K562 (cell line): Measurements from ENCODE around the gene WNK1. TPM values are rescaled to one million over a fixed set of nuclear protein-coding genes. Genes with fewer than 3 reads are reported as not detected.

Experiments
- ATAC-seq: fragments of 200-7000 bp; cut with Tn5 transposase; 3 replicates; pipeline ENCODE4 v1.9.1; 2020; ENCODE audit warnings: moderate library complexity
- BruUV-seq: library from RNA; stranded (reverse); fragments of 400-500 nt; replicated peaks from 2 replicates; lab custom pipeline; 2021; lab: Mats Ljungman, UMichigan
- CTCF ChIA-PET: fragments of 300-600 bp; formaldehyde crosslinking; extraction: SDS; loops from one replicate; lab custom pipeline; 2021; ENCODE audit warnings: low intra/inter-chr PET ratio; lab: Yijun Ruan, JAX
- POLR2A ChIA-PET: fragments of 300-600, 350-650 bp; sonication (Branson Sonifier 250); formaldehyde crosslinking; extraction: SDS; loops from one replicate; lab custom pipeline; 2021; ENCODE audit warnings: antibody characterized with exemption, inconsistent platforms; lab: Yijun Ruan, JAX
- DNase-seq, 4 experiments: peaks; one replicate each; pipeline versions ENCODE4 v3.0.0 to v3.0.0-alpha.2; 2011 to 2018; ENCODE audit warnings: low spot score in 3 of 4, mixed read lengths in 3 of 4; ENCODE audit errors: extremely low read depth in 1 of 4
- FAIRE-seq: peaks from 2 replicates; lab custom pipeline; 2011; peaks lifted over from hg19 to GRCh38; lab: Jason Lieb, UNC
- H2AFZ ChIP-seq: 2 replicates; pipeline ENCODE4 v1.6.0; 2011; ENCODE audit warnings: low read depth, low read length, control low read depth, inconsistent platforms
- H3K27ac ChIP-seq: fragments of 200-600 bp; 3 replicates; pipeline ENCODE4 v1.8.0; 2011; ENCODE audit warnings: low read depth, mild to moderate bottlenecking, control low read depth, inconsistent platforms, low read length, moderate library complexity, mixed read lengths; ENCODE audit errors: extremely low read depth
- H3K27me3 ChIP-seq, 2 experiments: fragments of 300-600 bp in 1 of 2; 2 replicates in 1 of 2; 3 replicates in 1 of 2; pipeline versions ENCODE4 v1.6.0 to v1.8.0; 2011; ENCODE audit warnings: inconsistent platforms in 2 of 2, low read length in 2 of 2, mild to moderate bottlenecking in 1 of 2, mixed read lengths in 1 of 2, moderate library complexity in 1 of 2; ENCODE audit not compliant: control insufficient read depth in 2 of 2, insufficient read depth in 2 of 2
- H3K36me3 ChIP-seq: fragments of 300-600 bp; 3 replicates; pipeline ENCODE4 v1.8.0; 2011; ENCODE audit warnings: mild to moderate bottlenecking, low read length, inconsistent platforms; ENCODE audit not compliant: control insufficient read depth, insufficient read depth
- H3K4me1 ChIP-seq, 2 experiments: fragments of 200-600 bp in 1 of 2; replicated peaks in 1 of 2; 2 replicates in 1 of 2; 3 replicates in 1 of 2; pipeline versions ENCODE4 v1.5.1 to v1.8.0; 2011; ENCODE audit warnings: inconsistent platforms in 2 of 2, low read length in 2 of 2, mild to moderate bottlenecking in 1 of 2, mixed read lengths in 1 of 2, moderate library complexity in 1 of 2; ENCODE audit not compliant: control insufficient read depth in 2 of 2, insufficient read depth in 2 of 2
- H3K4me2 ChIP-seq: 2 replicates; pipeline ENCODE4 v1.6.1; 2011; ENCODE audit warnings: low read length, control low read depth, inconsistent platforms, mixed read lengths; ENCODE audit not compliant: insufficient read depth
- H3K4me3 ChIP-seq: fragments of 200-600 bp; sonication (generic), shearing (Covaris generic); 2 replicates; pipeline ENCODE4 v1.5.1; 2016; ENCODE audit warnings: control low read depth, inconsistent platforms
- H3K79me2 ChIP-seq: fragments of 200-600 bp; 3 replicates; pipeline ENCODE4 v1.8.0; 2011; ENCODE audit warnings: low read length, inconsistent platforms; ENCODE audit not compliant: control insufficient read depth, insufficient read depth
- H3K9ac ChIP-seq, 2 experiments: 2 replicates each; pipeline versions ENCODE4 v1.6.0 to v1.6.1; 2011; ENCODE audit warnings: low read depth in 2 of 2, low read length in 2 of 2, control low read depth in 1 of 2, inconsistent platforms in 1 of 2, mild to moderate bottlenecking in 1 of 2, mixed read lengths in 1 of 2; ENCODE audit not compliant: insufficient read depth in 1 of 2
- H3K9me1 ChIP-seq: one replicate; pipeline ENCODE4 v1.6.0; 2011; ENCODE audit warnings: inconsistent platforms, mild to moderate bottlenecking, low read length, moderate library complexity; ENCODE audit not compliant: control insufficient read depth, insufficient read depth
- H3K9me3 ChIP-seq: replicated peaks from 2 replicates; pipeline ENCODE4 v1.5.1; 2011; ENCODE audit warnings: low read depth, low read length, inconsistent platforms; ENCODE audit not compliant: control insufficient read depth, insufficient read depth
- H4K20me1 ChIP-seq: replicated peaks from 2 replicates; pipeline ENCODE4 v1.6.1; 2011; ENCODE audit warnings: low read length, inconsistent platforms, mixed read lengths; ENCODE audit not compliant: control insufficient read depth, insufficient read depth
- FOSL1 ChIP-seq: fragments of 200-800 bp; sonication (Bioruptor generic); conservative IDR thresholded peaks from 2 replicates; pipeline ENCODE4 v1.6.1; 2016; ENCODE audit warnings: missing genetic modification characterization, missing compliant biosample characterization
- JUN ChIP-seq, 2 experiments: sonication (generic) in 1 of 2; formaldehyde crosslinking in 1 of 2; IDR thresholded peaks; 2 replicates each; pipeline versions ENCODE4 v1.6.1 to v1.8.0; 2012 to 2022; ENCODE audit warnings: borderline replicate concordance in 2 of 2, mild to moderate bottlenecking in 2 of 2, improper control_type of control experiment in 1 of 2, low read depth in 1 of 2, low read length in 1 of 2, missing genetic modification reagents in 1 of 2
- JUND ChIP-seq, 2 experiments: IDR thresholded peaks; 2 replicates in 1 of 2; 3 replicates in 1 of 2; pipeline ENCODE4 v1.6.1; 2011; ENCODE audit warnings: borderline replicate concordance in 2 of 2, low read depth in 2 of 2, low read length in 2 of 2, improper control_type of control experiment in 1 of 2, missing biosample characterization in 1 of 2, missing genetic modification characterization in 1 of 2, missing genetic modification reagents in 1 of 2
- KHSRP ChIP-seq: fragments of 450-650 bp; IDR thresholded peaks from 2 replicates; pipeline ENCODE4 v1.6.1; 2017
- KLF1 ChIP-seq: fragments of 450-650 bp; IDR thresholded peaks from 2 replicates; pipeline ENCODE4 v1.6.1; 2016; ENCODE audit warnings: missing genetic modification characterization, missing compliant biosample characterization
- SRF ChIP-seq, 2 experiments: fragments of 250-450, 450-650 bp in 1 of 2; sonication (Bioruptor Pico) in 1 of 2; sonication (generic) in 1 of 2; formaldehyde crosslinking; IDR thresholded peaks; 2 replicates each; pipeline versions ENCODE4 v1.5.0 to v1.5.1; 2020 to 2022; ENCODE audit warnings: mild to moderate bottlenecking in 1 of 2, missing genetic modification reagents in 1 of 2
- TCF3 ChIP-seq: sonication (generic); formaldehyde crosslinking; IDR thresholded peaks from 2 replicates; pipeline ENCODE4 v1.4.0; 2020; ENCODE audit warnings: mild to moderate bottlenecking, missing genetic modification reagents
- TRIM24 ChIP-seq, 2 experiments: fragments of 450-650 bp; IDR thresholded peaks; 2 replicates each; pipeline ENCODE4 v1.6.1; 2016
- ZFP36 ChIP-seq: fragments of 150-350 bp; IDR thresholded peaks from 2 replicates; pipeline ENCODE4 v1.6.1; 2018; ENCODE audit warnings: low read length, low read depth; ENCODE audit not compliant: partially characterized antibody
- ZNF384 ChIP-seq: IDR thresholded peaks from 2 replicates; pipeline ENCODE4 v1.6.1; 2012; ENCODE audit warnings: low read depth, low read length, improper control_type of control experiment
- ZNF780A ChIP-seq: fragments of 250-450 bp; sonication (Bioruptor Pico); IDR thresholded peaks from 2 replicates; pipeline ENCODE4 v1.5.0; 2021; ENCODE audit warnings: mild to moderate bottlenecking
- WGBS: fragments of 100-300 bp; shearing (Covaris generic); methylation state at CpG from one replicate; pipeline ENCODE4 v1.1.6; 2016; ENCODE audit warnings: low coverage, mixed read lengths; ENCODE audit not compliant: insufficient coverage; ENCODE audit errors: missing lambda C conversion rate; 5-methylcytosine and 5-hydroxymethylcytosine counted together
- in situ Hi-C: fragments of 300-500 bp; cut with MboI; formaldehyde crosslinking; loops from 4 replicates; pipeline ENCODE4 v1.15.0; 2018; ENCODE audit warnings: inconsistent platforms, mixed read lengths
- intact Hi-C: fragments of 100-400 bp; cut with micrococcal nuclease; formaldehyde crosslinking; loops from 2 replicates; pipeline ENCODE4 v1.14.2; 2022
- polyA plus RNA-seq, 8 experiments: library from polyadenylated mRNA; depleted of rRNA in 4 of 8; stranded (reverse) in 5 of 8; unstranded in 3 of 8; fragments of >200 nt; fragmentation: Nextera tagmentation in 2 of 8; fragmentation: Illumina TruSeq in 1 of 8; extraction: Ambion mirVana in 2 of 8; extraction: Trizol in 1 of 8; gene quantifications; 2 replicates each; pipeline versions ENCODE4 v1.2.1 to v1.2.3, GENCODE V29; 2011 to 2014; ENCODE audit warnings: inconsistent platforms in 1 of 8, missing spikeins in 1 of 8
- total RNA-seq, 7 experiments: library from RNA; depleted of rRNA in 6 of 7; stranded (reverse); fragments of >200 nt in 6 of 7; fragmentation: Illumina TruSeq in 2 of 7; extraction: Trizol in 2 of 7; gene quantifications; 2 replicates each; pipeline versions ENCODE4 v1.2.1 to v1.2.3, GENCODE V29; 2011 to 2021; ENCODE audit warnings: low replicate concordance in 1 of 7
- TF ChIP-seq, protein P1 (sequence below): sonication (generic); formaldehyde crosslinking; IDR thresholded peaks from 2 replicates; pipeline ENCODE4 v1.8.1; 2022; ENCODE audit warnings: missing genetic modification reagents
- TF ChIP-seq, protein P2 (sequence below): fragments of 450-650 bp; IDR thresholded peaks from 2 replicates; pipeline ENCODE4 v1.6.1; 2018; ENCODE audit not compliant: partially characterized antibody

WNK1 gene
- total and polyA plus RNA-seq, 9 of the 15 experiments (the other 6 are each of a cell fraction or from before 2014, with no cell fraction given), result 4.3 to 73.9 (median 31.0) TPM

DNA sequence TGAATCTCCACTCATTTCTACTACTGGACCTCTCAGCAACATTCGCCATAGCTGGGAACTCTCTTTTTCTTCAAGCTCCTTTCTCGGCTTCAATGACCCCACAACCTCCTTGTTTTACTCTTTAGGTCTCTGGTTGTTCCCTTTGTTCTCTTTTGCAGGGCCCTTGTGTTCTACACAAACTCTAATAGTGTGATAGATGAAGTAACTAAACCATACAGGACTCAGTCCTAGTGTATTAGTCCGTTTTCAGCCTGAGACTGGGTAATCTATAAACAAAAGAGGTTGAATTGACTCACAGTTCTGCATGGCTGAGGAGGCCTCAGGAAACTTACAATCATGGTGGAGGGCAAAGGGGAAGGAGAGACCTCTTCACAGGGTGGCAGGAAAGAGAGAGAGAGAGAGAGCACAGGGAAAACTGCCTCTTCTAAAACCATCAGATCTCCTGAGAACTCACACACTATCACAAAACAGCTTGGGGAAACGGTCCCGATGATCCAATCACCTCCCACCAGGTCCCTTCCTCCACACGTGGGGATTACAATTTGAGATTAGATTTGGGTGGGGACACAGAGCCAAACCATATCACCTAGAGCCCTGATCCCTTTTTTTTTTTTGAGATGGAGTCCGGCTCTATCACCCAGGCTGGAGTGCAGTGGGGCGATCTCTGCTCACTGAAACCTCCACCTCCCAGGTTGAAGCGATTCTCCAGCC lies 32.0 kb upstream of the WNK1 start (continued):
- peak; percentile 48 for TF ChIP-seq TCF3 (CRISPR knock-in tag)

DNA sequence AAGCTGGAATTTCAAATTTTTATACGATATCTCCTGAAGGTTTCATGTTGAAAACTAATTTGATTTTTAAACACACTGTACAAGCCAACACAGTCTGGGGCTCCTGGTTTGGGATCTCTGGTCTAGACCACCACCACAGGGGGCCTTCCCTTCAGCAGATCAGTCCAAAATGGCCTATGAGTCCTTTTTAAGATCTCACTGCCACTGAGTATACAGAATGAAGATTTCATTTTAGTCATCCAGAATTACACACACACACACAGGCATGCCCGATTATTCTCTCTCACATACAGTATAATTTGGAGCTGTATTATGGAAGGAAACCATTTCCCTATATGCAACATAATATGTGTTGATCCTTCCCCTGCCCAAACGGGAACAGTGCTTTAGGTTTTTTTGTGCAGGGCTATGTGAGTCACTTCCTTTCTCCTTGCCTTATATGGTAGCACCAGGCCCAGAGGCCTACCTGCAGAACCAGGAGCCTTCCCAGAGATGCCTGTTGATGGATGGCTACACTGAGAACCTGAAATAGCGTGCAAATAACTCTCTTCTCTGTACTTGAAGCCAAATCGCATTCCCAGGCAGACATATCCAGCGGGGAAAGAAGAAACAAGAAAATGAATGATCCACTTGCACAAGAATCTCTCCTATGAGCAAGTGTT lies 28.1 kb upstream of the WNK1 start:
- no peak overlapping the region for H3K4me2 ChIP-seq
- no peak overlapping the region for H3K9ac ChIP-seq
- no peaks in the 10 kb centered on the region; the same call in 1 of the 2 replicates for H3K9me3 ChIP-seq
- no peak overlapping the region for H3K4me3 ChIP-seq
- no peaks in the 10 kb centered on the region for H4K20me1 ChIP-seq
- FAIRE-seq, result peak; percentile 26
- 35% methylated on average over 6 of the region's 6 CpGs for WGBS
- no peaks in the 10 kb centered on the region for H3K36me3 ChIP-seq
- ChIA-PET CTCF (interaction anchor here (0.5 kb wide), 1 partner anchor 27 kb away, joined by 5 read pairs; no protein-coding TSS in a partner anchor), POLR2A (interaction anchor here (0.6 to 0.7 kb wide), 2 partner anchors 29 to 156 kb away, joined by 3 to 4 read pairs; no protein-coding TSS in a partner anchor)
- intact Hi-C loops, result no loop called here
- H3K9me1 ChIP-seq, result no peaks in the 10 kb centered on the region
- no peaks in the 10 kb centered on the region for H3K79me2 ChIP-seq
- in situ Hi-C loops, result no loop called here
- no TSS peak for BruUV-seq
- peak overlapping the region; percentile 78 for H2AFZ ChIP-seq
- H3K27me3 ChIP-seq, result no peaks in the 10 kb centered on the region
- 0 out of 3 replicates have a peak overlapping the region, but pooled peaks have one; percentile 8 for H3K27ac ChIP-seq
- DNase-seq, result peak in 1 of 4 experiments; percentile 36
- peaks cover 2 to 4% of the 10 kb centered on the region in 2 experiments; a peak in 3 of 5 replicates for H3K4me1 ChIP-seq
- ATAC-seq, result peak; percentile 88
- TF ChIP-seq ZNF780A (CRISPR knock-in tag), result no peak
- no peak for TF ChIP-seq TRIM24 (IDR thresholded peaks at IDR 0.05)
- peak; percentile 92 to 99 for TF ChIP-seq SRF (CRISPR knock-in tag; IDR thresholded peaks at IDR 0.05)
- TF ChIP-seq JUN (IDR thresholded peaks at IDR 0.05; ENCODE audit: borderline replicate concordance, low read depth, low read length), result peak; percentile 31; the same call in 1 of the 2 replicates
- TF ChIP-seq JUN (CRISPR knock-in tag; IDR thresholded peaks at IDR 0.05; ENCODE audit: borderline replicate concordance), result no peak
- TF ChIP-seq, protein P1, sequence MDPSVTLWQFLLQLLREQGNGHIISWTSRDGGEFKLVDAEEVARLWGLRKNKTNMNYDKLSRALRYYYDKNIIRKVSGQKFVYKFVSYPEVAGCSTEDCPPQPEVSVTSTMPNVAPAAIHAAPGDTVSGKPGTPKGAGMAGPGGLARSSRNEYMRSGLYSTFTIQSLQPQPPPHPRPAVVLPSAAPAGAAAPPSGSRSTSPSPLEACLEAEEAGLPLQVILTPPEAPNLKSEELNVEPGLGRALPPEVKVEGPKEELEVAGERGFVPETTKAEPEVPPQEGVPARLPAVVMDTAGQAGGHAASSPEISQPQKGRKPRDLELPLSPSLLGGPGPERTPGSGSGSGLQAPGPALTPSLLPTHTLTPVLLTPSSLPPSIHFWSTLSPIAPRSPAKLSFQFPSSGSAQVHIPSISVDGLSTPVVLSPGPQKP, result peak; percentile 91; the same call in 1 of the 2 replicates
- TF ChIP-seq FOSL1 (tag), result peak; percentile 73
- TF ChIP-seq, protein P2, sequence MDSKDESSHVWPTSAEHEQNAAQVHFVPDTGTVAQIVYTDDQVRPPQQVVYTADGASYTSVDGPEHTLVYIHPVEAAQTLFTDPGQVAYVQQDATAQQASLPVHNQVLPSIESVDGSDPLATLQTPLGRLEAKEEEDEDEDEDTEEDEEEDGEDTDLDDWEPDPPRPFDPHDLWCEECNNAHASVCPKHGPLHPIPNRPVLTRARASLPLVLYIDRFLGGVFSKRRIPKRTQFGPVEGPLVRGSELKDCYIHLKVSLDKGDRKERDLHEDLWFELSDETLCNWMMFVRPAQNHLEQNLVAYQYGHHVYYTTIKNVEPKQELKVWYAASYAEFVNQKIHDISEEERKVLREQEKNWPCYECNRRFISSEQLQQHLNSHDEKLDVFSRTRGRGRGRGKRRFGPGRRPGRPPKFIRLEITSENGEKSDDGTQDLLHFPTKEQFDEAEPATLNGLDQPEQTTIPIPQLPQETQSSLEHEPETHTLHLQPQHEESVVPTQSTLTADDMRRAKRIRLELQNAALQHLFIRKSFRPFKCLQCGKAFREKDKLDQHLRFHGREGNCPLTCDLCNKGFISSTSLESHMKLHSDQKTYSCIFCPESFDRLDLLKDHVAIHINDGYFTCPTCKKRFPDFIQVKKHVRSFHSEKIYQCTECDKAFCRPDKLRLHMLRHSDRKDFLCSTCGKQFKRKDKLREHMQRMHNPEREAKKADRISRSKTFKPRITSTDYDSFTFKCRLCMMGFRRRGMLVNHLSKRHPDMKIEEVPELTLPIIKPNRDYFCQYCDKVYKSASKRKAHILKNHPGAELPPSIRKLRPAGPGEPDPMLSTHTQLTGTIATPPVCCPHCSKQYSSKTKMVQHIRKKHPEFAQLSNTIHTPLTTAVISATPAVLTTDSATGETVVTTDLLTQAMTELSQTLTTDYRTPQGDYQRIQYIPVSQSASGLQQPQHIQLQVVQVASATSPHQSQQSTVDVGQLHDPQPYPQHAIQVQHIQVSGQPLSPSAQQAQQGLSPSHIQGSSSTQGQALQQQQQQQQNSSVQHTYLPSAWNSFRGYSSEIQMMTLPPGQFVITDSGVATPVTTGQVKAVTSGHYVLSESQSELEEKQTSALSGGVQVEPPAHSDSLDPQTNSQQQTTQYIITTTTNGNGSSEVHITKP, result peak; percentile 91
- no peak for TF ChIP-seq KHSRP
- TF ChIP-seq ZNF384, result peak; percentile 70
- TF ChIP-seq JUND (IDR thresholded peaks at IDR 0.05; ENCODE audit: borderline replicate concordance, low read depth, low read length), result peak; percentile 24; the same call in 1 of the 2 replicates
- peak; percentile 55; the same call in 2 of the 3 replicates for TF ChIP-seq JUND (tag; IDR thresholded peaks at IDR 0.05; ENCODE audit: borderline replicate concordance, low read depth, low read length)
- peak; percentile 77; the same call in 1 of the 2 replicates for TF ChIP-seq KLF1 (tag)
- TF ChIP-seq ZFP36, result peak; percentile 24
